IPS-15b (cell line): ENCODE data around the gene NR1H3.

Experiments used
- H3K27me3 ChIP-seq: one replicate; pipeline ENCODE4 v1.6.1; 2013; ENCODE audit warnings: low read length; ENCODE audit not compliant: control insufficient read depth, insufficient read depth
- H3K36me3 ChIP-seq: one replicate; pipeline ENCODE4 v1.6.1; 2013; ENCODE audit warnings: low read length; ENCODE audit not compliant: control insufficient read depth, insufficient read depth
- H3K4me1 ChIP-seq: one replicate; pipeline ENCODE4 v1.6.1; 2013; ENCODE audit warnings: mild to moderate bottlenecking, low read length; ENCODE audit not compliant: control insufficient read depth, insufficient read depth
- H3K4me3 ChIP-seq: one replicate; pipeline ENCODE4 v1.5.1; 2013; ENCODE audit warnings: low read depth, low read length
- H3K9ac ChIP-seq: one replicate; pipeline ENCODE4 v1.6.1; 2013; ENCODE audit warnings: low read depth, mild to moderate bottlenecking, low read length
- H3K9me3 ChIP-seq: one replicate; pipeline ENCODE4 v1.6.1; 2013; ENCODE audit warnings: mild to moderate bottlenecking, low read length; ENCODE audit not compliant: control insufficient read depth, insufficient read depth

NR1H3 gene

DNA sequence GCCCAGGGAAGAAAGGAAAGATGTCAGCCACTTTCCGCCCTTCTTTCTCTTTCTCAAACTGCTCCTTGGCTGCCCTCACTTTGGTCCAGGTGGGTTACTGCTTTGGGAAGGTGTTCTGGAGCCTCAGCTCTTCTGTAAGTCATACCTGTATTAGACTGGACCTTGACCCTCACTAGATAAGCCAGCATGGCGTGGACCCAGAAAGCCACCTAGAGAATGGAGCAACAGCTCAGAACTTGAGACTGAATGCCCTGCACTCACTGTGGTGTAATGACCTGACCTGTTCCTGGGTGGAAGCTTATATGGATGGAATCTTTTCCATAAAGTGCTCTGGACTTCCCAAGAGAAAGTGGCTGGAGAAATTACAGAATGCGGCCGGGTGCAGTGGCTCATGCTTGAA lies 24.7 kb upstream of the NR1H3 start:
- Histone ChIP-seq H3K4me1 (no peaks in the 10 kb centered on the region), H3K4me3 (no peak overlapping the region), H3K36me3 (peaks cover 25% of the 10 kb centered on the region), H3K27me3 (no peaks in the 10 kb centered on the region), H3K9ac (no peak overlapping the region), H3K9me3 (no peaks in the 10 kb centered on the region)

GRCh38 chr11:47233989-47234668 lies 23.7 kb upstream of the NR1H3 start:
- Histone ChIP-seq H3K36me3 (peaks cover 31% of the 10 kb centered on the region), H3K4me3 (no peak overlapping the region), H3K9me3 (no peaks in the 10 kb centered on the region), H3K4me1 (no peaks in the 10 kb centered on the region), H3K27me3 (no peaks in the 10 kb centered on the region), H3K9ac (no peak overlapping the region)

DNA sequence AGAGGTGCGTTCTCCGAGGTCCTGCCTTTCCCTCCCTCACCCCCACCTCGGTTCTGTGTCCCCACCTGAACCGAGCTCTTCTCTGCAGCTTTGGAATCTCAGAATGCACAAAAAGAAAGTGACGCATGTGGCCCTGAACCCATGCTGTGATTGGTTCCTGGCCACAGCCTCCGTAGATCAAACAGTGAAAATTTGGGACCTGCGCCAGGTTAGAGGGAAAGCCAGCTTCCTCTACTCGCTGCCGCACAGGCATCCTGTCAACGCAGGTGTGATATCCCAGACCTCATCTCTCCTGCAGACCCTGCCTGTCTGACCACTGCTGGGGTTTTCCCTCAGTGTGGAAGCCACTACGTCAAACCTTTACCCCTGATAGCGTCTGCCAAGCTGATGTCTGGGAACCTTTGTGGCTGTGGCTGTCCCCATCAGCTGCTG lies 23.1 kb upstream of the NR1H3 start:
- Histone ChIP-seq H3K4me3 (no peak overlapping the region), H3K36me3 (peaks cover 35% of the 10 kb centered on the region), H3K4me1 (no peaks in the 10 kb centered on the region), H3K9ac (no peak overlapping the region), H3K9me3 (no peaks in the 10 kb centered on the region), H3K27me3 (no peaks in the 10 kb centered on the region)

GRCh38 chr11:47235163-47235562 lies 22.6 kb upstream of the NR1H3 start:
- H3K4me1 ChIP-seq, result no peaks in the 10 kb centered on the region
- no peak overlapping the region for H3K4me3 ChIP-seq
- H3K36me3 ChIP-seq, result peaks cover 40% of the 10 kb centered on the region

GRCh38 chr11:47236482-47236881 lies 21.3 kb upstream of the NR1H3 start:
- Histone ChIP-seq H3K9me3 (no peaks in the 10 kb centered on the region), H3K36me3 (peaks cover 43% of the 10 kb centered on the region), H3K9ac (no peak overlapping the region), H3K4me1 (no peaks in the 10 kb centered on the region), H3K4me3 (no peak overlapping the region), H3K27me3 (no peaks in the 10 kb centered on the region)

More at GRCh38 chr11:47235163-47235562, 22.6 kb upstream of the NR1H3 start:
- Histone ChIP-seq H3K9ac (no peak overlapping the region), H3K9me3 (no peaks in the 10 kb centered on the region), H3K27me3 (no peaks in the 10 kb centered on the region)

DNA sequence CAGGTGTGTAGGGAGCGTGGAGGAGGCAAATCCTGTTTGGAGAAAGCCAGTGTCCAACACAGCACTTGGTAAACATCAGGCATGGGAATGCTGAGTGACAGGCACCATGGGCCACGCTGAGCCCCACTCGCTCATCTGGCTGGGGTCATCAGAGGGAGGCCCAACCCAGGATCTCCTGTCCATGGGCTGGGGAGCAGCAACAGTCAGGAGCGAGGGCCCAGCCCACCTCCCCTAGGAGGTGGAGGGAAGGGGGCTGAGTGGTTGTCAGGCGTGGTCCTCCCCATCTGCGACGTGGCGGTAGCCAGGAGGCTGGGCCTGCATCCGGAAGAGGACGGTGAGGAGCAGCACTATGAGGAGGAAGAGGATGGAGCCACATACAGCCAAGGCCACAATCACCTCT lies 17.9 kb upstream of the NR1H3 start:
- Histone ChIP-seq H3K9me3 (no peaks in the 10 kb centered on the region), H3K36me3 (peaks cover 58% of the 10 kb centered on the region), H3K4me3 (no peak overlapping the region), H3K9ac (no peak overlapping the region), H3K27me3 (no peaks in the 10 kb centered on the region), H3K4me1 (no peaks in the 10 kb centered on the region)

DNA sequence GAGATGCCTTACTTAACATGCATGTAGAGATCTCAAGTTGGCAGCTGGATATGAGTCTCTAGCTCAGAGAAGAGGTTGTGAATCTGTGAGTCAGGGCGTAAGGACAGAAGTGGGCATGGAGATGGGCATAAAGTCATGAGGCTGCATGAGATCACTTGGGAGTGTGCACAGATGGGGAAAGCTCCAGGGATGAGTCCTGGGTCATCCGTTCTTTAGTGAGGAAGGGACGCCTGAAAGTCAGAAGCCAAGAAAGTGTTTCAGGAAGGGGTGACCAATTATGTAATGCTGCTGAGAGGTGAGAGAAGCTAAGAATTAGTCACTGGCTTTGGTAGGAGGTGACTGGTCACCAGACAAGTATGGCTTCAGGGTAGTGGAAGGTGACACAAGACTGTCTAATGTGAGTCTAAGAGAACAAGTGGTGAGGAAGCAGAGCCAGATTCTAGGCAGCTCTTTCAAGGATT lies 15.9 kb upstream of the NR1H3 start:
- Histone ChIP-seq H3K9ac (no peak overlapping the region), H3K36me3 (peaks cover 55% of the 10 kb centered on the region), H3K9me3 (no peaks in the 10 kb centered on the region), H3K27me3 (no peaks in the 10 kb centered on the region), H3K4me1 (no peaks in the 10 kb centered on the region), H3K4me3 (no peak overlapping the region)

DNA sequence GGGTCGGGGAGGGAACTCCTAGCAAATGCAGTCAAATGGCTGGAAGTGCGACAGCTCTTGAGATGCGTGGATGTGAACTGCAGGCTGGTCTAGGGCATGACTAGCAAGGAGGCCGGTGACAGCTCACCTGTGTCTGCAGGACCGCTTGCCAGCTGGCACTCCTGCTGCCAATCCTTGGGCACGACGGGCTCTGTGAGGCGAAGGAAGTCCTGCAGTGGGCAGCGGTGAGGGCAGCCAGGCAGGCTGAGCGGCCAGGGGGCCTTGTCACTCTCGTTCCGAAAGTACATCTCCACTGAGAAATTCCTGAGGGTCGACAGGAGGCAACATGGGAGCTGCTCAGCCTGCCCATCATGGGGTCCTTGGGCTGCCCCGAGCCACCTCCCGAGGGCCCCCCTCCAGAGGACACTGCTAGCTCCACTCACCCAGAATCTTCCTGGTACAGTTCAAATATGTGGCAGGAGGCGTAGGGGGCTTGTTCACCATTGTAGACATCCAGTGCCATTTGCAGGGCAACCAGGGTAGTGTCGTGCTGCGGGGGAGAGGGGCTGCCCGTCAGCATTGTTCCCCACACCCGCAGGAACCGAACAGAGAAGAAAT lies 15.1 kb upstream of the NR1H3 start:
- H3K9me3 ChIP-seq, result no peaks in the 10 kb centered on the region

GRCh38 chr11:47243454-47243853 lies 14.3 kb upstream of the NR1H3 start:
- peaks cover 48% of the 10 kb centered on the region for H3K36me3 ChIP-seq

More for the DNA sequence above, 15.1 kb upstream of the NR1H3 start:
- peaks cover under 1% of the 10 kb centered on the region for H3K4me1 ChIP-seq
- H3K36me3 ChIP-seq, result peaks cover 55% of the 10 kb centered on the region
- no peak overlapping the region for H3K9ac ChIP-seq
- H3K27me3 ChIP-seq, result no peaks in the 10 kb centered on the region
- H3K4me3 ChIP-seq, result no peak overlapping the region

GRCh38 chr11:47244448-47245350 lies 13.1 kb upstream of the NR1H3 start:
- Histone ChIP-seq H3K9ac (no peak overlapping the region), H3K36me3 (peaks cover 37% of the 10 kb centered on the region), H3K4me1 (peaks cover 7% of the 10 kb centered on the region), H3K9me3 (no peaks in the 10 kb centered on the region), H3K27me3 (no peaks in the 10 kb centered on the region), H3K4me3 (no peak overlapping the region)

More at GRCh38 chr11:47243454-47243853, 14.3 kb upstream of the NR1H3 start:
- Histone ChIP-seq H3K9me3 (no peaks in the 10 kb centered on the region), H3K9ac (no peak overlapping the region), H3K27me3 (no peaks in the 10 kb centered on the region), H3K4me1 (peaks cover 4% of the 10 kb centered on the region), H3K4me3 (no peak overlapping the region)

- Histone ChIP-seq H3K4me1 (peaks cover 7% of the 10 kb centered on the region), H3K9ac (no peak overlapping the region), H3K4me3 (no peak overlapping the region), H3K27me3 (no peaks in the 10 kb centered on the region), H3K36me3 (peaks cover 31% of the 10 kb centered on the region), H3K9me3 (no peaks in the 10 kb centered on the region)
Observed at GRCh38 chr11:47245611-47246357, 12.0 kb upstream of the NR1H3 start.
